Neural progenitor cell (in vitro differentiated cells): ENCODE data around the gene CD300LD. TPM values are rescaled to one million over a fixed set of nuclear protein-coding genes. Genes with fewer than 3 reads are reported as not detected.
A peak's percentile ranks its signal among the peaks of the same experiment; 100 is the strongest.

ENCODE experiments used
- DNase-seq: peaks from one replicate; pipeline ENCODE4 v3.0.0-alpha.2; 2016; ENCODE audit warnings: low spot score
- H2AFZ ChIP-seq: fragments of 200-600 bp; sonication (generic); replicated peaks from 2 replicates; pipeline ENCODE4 v1.6.1; 2016; ENCODE audit warnings: antibody characterized with exemption
- H3F3A ChIP-seq: fragments of 200-600 bp; sonication (generic); 2 replicates; pipeline ENCODE4 v1.6.1; 2016; ENCODE audit warnings: antibody characterized with exemption, low read depth
- H3K27ac ChIP-seq: fragments of 200-600 bp; sonication (generic); 2 replicates; pipeline ENCODE4 v1.5.1; 2016; ENCODE audit warnings: mild to moderate bottlenecking
- H3K27me3 ChIP-seq: fragments of 200-600 bp; sonication (generic); 2 replicates; pipeline ENCODE4 v1.6.1; 2016; ENCODE audit warnings: mild to moderate bottlenecking, moderate library complexity
- H3K36me3 ChIP-seq: fragments of 200-600 bp; sonication (generic); 2 replicates; pipeline ENCODE4 v1.5.1; 2016
- H3K4me1 ChIP-seq: fragments of 200-600 bp; sonication (generic); 2 replicates; pipeline ENCODE4 v1.6.1; 2016; ENCODE audit warnings: mixed run types
- H3K4me2 ChIP-seq: fragments of 200-600 bp; sonication (generic); 2 replicates; pipeline ENCODE4 v1.6.1; 2016
- H3K4me3 ChIP-seq: fragments of 200-600 bp; sonication (generic); 2 replicates; pipeline ENCODE4 v1.5.1; 2016
- H3K79me2 ChIP-seq: fragments of 200-600 bp; sonication (generic); 2 replicates; pipeline ENCODE4 v1.6.1; 2016; ENCODE audit warnings: low read depth
- H3K9ac ChIP-seq: fragments of 200-600 bp; sonication (generic); 2 replicates; pipeline ENCODE4 v1.6.1; 2016
- H3K9me3 ChIP-seq: fragments of 200-600 bp; sonication (generic); 2 replicates; pipeline ENCODE4 v1.5.1; 2016; ENCODE audit warnings: low read depth
- H4K20me1 ChIP-seq: fragments of 200-600 bp; sonication (generic); 2 replicates; pipeline ENCODE4 v1.6.1; 2016; ENCODE audit warnings: low read depth
- H3K27ac Mint-ChIP-seq: 3 replicates; pipeline ENCODE4 v1.8.0; 2021; ENCODE audit warnings: mixed read lengths
- H3K27me3 Mint-ChIP-seq: 2 replicates; pipeline ENCODE4 v1.8.0; 2022; ENCODE audit warnings: low read depth, mild to moderate bottlenecking, inconsistent platforms, moderate library complexity, mixed read lengths; ENCODE audit not compliant: insufficient read depth
- H3K36me3 Mint-ChIP-seq: 3 replicates; pipeline ENCODE4 v1.8.0; 2021; ENCODE audit warnings: mixed read lengths
- H3K4me1 Mint-ChIP-seq: 3 replicates; pipeline ENCODE4 v1.8.0; 2021; ENCODE audit warnings: mixed read lengths
- H3K4me3 Mint-ChIP-seq: 3 replicates; pipeline ENCODE4 v1.8.0; 2021; ENCODE audit warnings: mild to moderate bottlenecking, moderate library complexity, mixed read lengths
- H3K9me3 Mint-ChIP-seq: 3 replicates; pipeline ENCODE4 v1.8.0; 2020; ENCODE audit warnings: mixed read lengths
- CTCF ChIP-seq: fragments of 200-600 bp; sonication (generic); IDR thresholded peaks from 2 replicates; pipeline ENCODE4 v1.5.1; 2017; ENCODE audit warnings: antibody characterized with exemption, mild to moderate bottlenecking
- EZH2 ChIP-seq: fragments of 200-600 bp; sonication (generic); IDR thresholded peaks from 2 replicates; pipeline ENCODE4 v1.6.1; 2017; ENCODE audit warnings: antibody characterized with exemption, mild to moderate bottlenecking, moderate library complexity
- EZH2phosphoT487 ChIP-seq: fragments of 200-600 bp; sonication (generic); IDR thresholded peaks from 2 replicates; pipeline ENCODE4 v1.6.1; 2017; ENCODE audit warnings: antibody characterized with exemption
- total RNA-seq: library from RNA; depleted of rRNA; stranded (reverse); fragments of >200 nt; gene quantifications from 2 replicates; pipeline ENCODE4 v1.2.3, GENCODE V29; 2015; ENCODE audit warnings: low replicate concordance

The CD300LD gene
- total RNA-seq, 1 donor from 2014 or later = not detected

- no peak overlapping the region for H3K4me3 Mint-ChIP-seq
- TF ChIP-seq EZH2 (no peak), CTCF (no peak), EZH2phosphoT487 (no peak)
- no peaks in the 10 kb centered on the region for H3K36me3 Mint-ChIP-seq
- no peaks in the 10 kb centered on the region for H3K79me2 ChIP-seq
- H3K4me2 ChIP-seq = no peak overlapping the region
- peaks cover 11% of the 10 kb centered on the region for H3K4me1 Mint-ChIP-seq
- H4K20me1 ChIP-seq = no peaks in the 10 kb centered on the region
- no peak overlapping the region for H3K27ac Mint-ChIP-seq
- H3F3A ChIP-seq = no peaks in the 10 kb centered on the region
- no peaks in the 10 kb centered on the region for H3K36me3 ChIP-seq
- no peaks in the 10 kb centered on the region for H3K9me3 Mint-ChIP-seq
- peaks cover 8% of the 10 kb centered on the region for H3K27me3 ChIP-seq
- H3K4me3 ChIP-seq = no peak overlapping the region
- no peak for DNase-seq
- H3K9me3 ChIP-seq = no peaks in the 10 kb centered on the region
- no peak overlapping the region for H3K27ac ChIP-seq
- no peak overlapping the region for H2AFZ ChIP-seq
- peaks cover 6% of the 10 kb centered on the region for H3K27me3 Mint-ChIP-seq
- H3K9ac ChIP-seq = no peak overlapping the region
- H3K4me1 ChIP-seq = no peaks in the 10 kb centered on the region
Measured at GRCh38 chr17:74542727-74543383, 49.2 kb downstream of the CD300LD start.

- Mint-ChIP-seq H3K4me3 (no peak overlapping the region), H3K27ac (no peak overlapping the region)
- H3K36me3 ChIP-seq = no peaks in the 10 kb centered on the region
Measured at GRCh38 chr17:74542166-74542565, 49.9 kb downstream of the CD300LD start.

GRCh38 chr17:74541176-74542111 is 50.6 kb downstream of the CD300LD start:
- Histone ChIP-seq H3K4me2 (no peak overlapping the region), H3F3A (no peaks in the 10 kb centered on the region), H2AFZ (no peak overlapping the region), H3K27ac (no peak overlapping the region), H3K27me3 (peaks cover 20% of the 10 kb centered on the region), H3K9me3 (no peaks in the 10 kb centered on the region), H3K4me3 (no peak overlapping the region), H3K9ac (no peak overlapping the region), H3K36me3 (no peaks in the 10 kb centered on the region), H3K79me2 (no peaks in the 10 kb centered on the region), H3K4me1 (no peaks in the 10 kb centered on the region), H4K20me1 (no peaks in the 10 kb centered on the region)
- Mint-ChIP-seq H3K9me3 (no peaks in the 10 kb centered on the region), H3K27me3 (peaks cover 6% of the 10 kb centered on the region), H3K4me1 (peaks cover 11% of the 10 kb centered on the region), H3K36me3 (no peaks in the 10 kb centered on the region), H3K4me3 (no peak overlapping the region), H3K27ac (peak overlapping the region; percentile 29)
- no peak for DNase-seq
- TF ChIP-seq EZH2phosphoT487 (no peak), CTCF (no peak), EZH2 (no peak)

More at GRCh38 chr17:74542166-74542565, 49.9 kb downstream of the CD300LD start:
- H3K27me3 Mint-ChIP-seq = peaks cover 6% of the 10 kb centered on the region
- H4K20me1 ChIP-seq = no peaks in the 10 kb centered on the region
- H3F3A ChIP-seq = no peaks in the 10 kb centered on the region
- no peak for DNase-seq
- no peak overlapping the region for H3K4me2 ChIP-seq
- H3K9ac ChIP-seq = no peak overlapping the region
- H3K4me3 ChIP-seq = no peak overlapping the region
- TF ChIP-seq EZH2 (no peak), CTCF (no peak), EZH2phosphoT487 (no peak)
- H2AFZ ChIP-seq = no peak overlapping the region
- no peaks in the 10 kb centered on the region for H3K4me1 ChIP-seq
- H3K79me2 ChIP-seq = no peaks in the 10 kb centered on the region
- H3K9me3 Mint-ChIP-seq = no peaks in the 10 kb centered on the region
- H3K4me1 Mint-ChIP-seq = peaks cover 11% of the 10 kb centered on the region
- H3K27ac ChIP-seq = no peak overlapping the region
- no peaks in the 10 kb centered on the region for H3K9me3 ChIP-seq
- no peaks in the 10 kb centered on the region for H3K36me3 Mint-ChIP-seq
- H3K27me3 ChIP-seq = peaks cover 13% of the 10 kb centered on the region
